GM23248 (cell line): ENCODE results near the gene PPP1R36. TPM values are rescaled to one million over a fixed set of nuclear protein-coding genes. Genes with fewer than 3 reads are reported as not detected.
"Not testable (repeated sequence)": the region's sequence is repeated elsewhere in the genome, so short reads cannot be mapped to it uniquely, and the experiment has no call there.

Experiments
- DNase-seq: peaks from one replicate; pipeline ENCODE4 v3.0.0-alpha.2; 2015
- H2AFZ ChIP-seq: fragments of 200-600 bp; sonication (generic); 2 replicates; pipeline ENCODE4 v1.6.1; 2016; ENCODE audit warnings: antibody characterized with exemption
- H3F3A ChIP-seq: fragments of 200-600 bp; sonication (generic); 2 replicates; pipeline ENCODE4 v1.6.1; 2016; ENCODE audit warnings: mild to moderate bottlenecking, antibody characterized with exemption, mixed run types; ENCODE audit not compliant: insufficient read depth
- H3K27ac ChIP-seq: fragments of 200-600 bp; sonication (generic); 2 replicates; pipeline ENCODE4 v1.5.1; 2016; ENCODE audit warnings: mild to moderate bottlenecking
- H3K27me3 ChIP-seq: fragments of 200-600 bp; sonication (generic); replicated peaks from 2 replicates; pipeline ENCODE4 v1.6.1; 2016; ENCODE audit warnings: mild to moderate bottlenecking; ENCODE audit not compliant: insufficient read depth
- H3K36me3 ChIP-seq: fragments of 200-600 bp; sonication (generic); 2 replicates; pipeline ENCODE4 v1.6.1; 2016; ENCODE audit warnings: low read depth, mild to moderate bottlenecking
- H3K4me1 ChIP-seq: fragments of 200-600 bp; sonication (generic); 2 replicates; pipeline ENCODE4 v1.6.1; 2016; ENCODE audit warnings: mild to moderate bottlenecking; ENCODE audit not compliant: insufficient read depth
- H3K4me2 ChIP-seq: fragments of 200-600 bp; sonication (generic); one replicate; pipeline ENCODE4 v1.6.1; 2016; ENCODE audit warnings: mild to moderate bottlenecking; ENCODE audit not compliant: unreplicated experiment
- H3K4me3 ChIP-seq: fragments of 200-600 bp; sonication (generic); 2 replicates; pipeline ENCODE4 v1.5.1; 2016; ENCODE audit warnings: mild to moderate bottlenecking
- H3K79me2 ChIP-seq: fragments of 200-600 bp; sonication (generic); 2 replicates; pipeline ENCODE4 v1.6.1; 2016; ENCODE audit warnings: mild to moderate bottlenecking; ENCODE audit not compliant: insufficient read depth
- H3K9ac ChIP-seq: fragments of 200-600 bp; sonication (generic); 2 replicates; pipeline ENCODE4 v1.6.1; 2016; ENCODE audit warnings: mild to moderate bottlenecking
- H3K9me2 ChIP-seq: fragments of 200-600 bp; sonication (generic); 2 replicates; pipeline ENCODE4 v1.6.1; 2016; ENCODE audit warnings: mixed run types, mild to moderate bottlenecking, moderate library complexity; ENCODE audit not compliant: insufficient read depth
- H3K9me3 ChIP-seq: fragments of 200-600 bp; sonication (generic); one replicate; pipeline ENCODE4 v1.6.1; 2017; ENCODE audit warnings: low read depth
- H4K20me1 ChIP-seq: fragments of 200-600 bp; sonication (generic); 2 replicates; pipeline ENCODE4 v1.6.0; 2016; ENCODE audit not compliant: insufficient read depth
- EZH2 ChIP-seq: fragments of 200-600 bp; sonication (generic); IDR thresholded peaks from 2 replicates; pipeline ENCODE4 v1.6.1; 2018; ENCODE audit warnings: antibody characterized with exemption, mild to moderate bottlenecking; ENCODE audit not compliant: insufficient read depth, poor library complexity, severe bottlenecking
- EZH2phosphoT487 ChIP-seq: fragments of 200-600 bp; sonication (generic); IDR thresholded peaks from 2 replicates; pipeline ENCODE4 v1.6.1; 2018; ENCODE audit warnings: antibody characterized with exemption, moderate library complexity, mild to moderate bottlenecking, low read depth; ENCODE audit not compliant: insufficient read depth
- WGBS, 2 experiments: methylation state at CpG; one replicate each; pipeline ENCODE4 v1.1.6; 2015 to 2017; ENCODE audit warnings: low lambda C conversion rate in 2 of 2, low coverage in 1 of 2; ENCODE audit errors: missing lambda C conversion rate in 2 of 2; 5-methylcytosine and 5-hydroxymethylcytosine counted together
- in situ Hi-C: fragments of 300-500 bp; cut with MboI; formaldehyde crosslinking; loops from 2 replicates; pipeline ENCODE4 v1.15.0; 2020
- polyA plus RNA-seq: library from polyadenylated mRNA; unstranded; fragments of >200 nt; fragmentation: Nextera tagmentation; extraction: Ambion mirVana; gene quantifications from 2 replicates; pipeline ENCODE4 v1.2.1, GENCODE V29; 2016
- total RNA-seq: library from RNA; depleted of rRNA; stranded (reverse); fragments of >200 nt; shearing (Covaris generic); gene quantifications from 2 replicates; pipeline ENCODE4 v1.2.3, GENCODE V29; 2014

PPP1R36 gene
- total and polyA plus RNA-seq, 2 experiments from 2014 or later, result 1.6 to 2.0 TPM

- no peaks in the 10 kb centered on the region for H3K9me3 ChIP-seq
- DNase-seq, result peak; percentile 63
- no peaks in the 10 kb centered on the region for H3K27me3 ChIP-seq
- no peaks in the 10 kb centered on the region for H3K9me2 ChIP-seq
- no peaks in the 10 kb centered on the region for H3K79me2 ChIP-seq
- peak overlapping the region; percentile 52 for H3K27ac ChIP-seq
- H3K4me3 ChIP-seq, result no peak overlapping the region
- peaks cover 28% of the 10 kb centered on the region for H3K4me1 ChIP-seq
- H3F3A ChIP-seq, result peaks cover 21% of the 10 kb centered on the region
- H2AFZ ChIP-seq, result peak overlapping the region; percentile 56
- H3K9ac ChIP-seq, result no peak overlapping the region
- no peak for TF ChIP-seq EZH2
- TF ChIP-seq EZH2phosphoT487, result no peak
- peak overlapping the region; percentile 30 for H3K4me2 ChIP-seq
- in situ Hi-C loops, result no loop called here
- no peaks in the 10 kb centered on the region for H4K20me1 ChIP-seq
- WGBS, 2 experiments, result 73 to 90% methylated on average over 1 of the region's 1 CpG
- no peaks in the 10 kb centered on the region for H3K36me3 ChIP-seq
These were observed 62.2 kb downstream of the PPP1R36 start for GRCh38 chr14:64612021-64612380.

- Histone ChIP-seq H3F3A (peaks cover 21% of the 10 kb centered on the region), H3K79me2 (no peaks in the 10 kb centered on the region), H3K9me3 (no peaks in the 10 kb centered on the region), H2AFZ (no peak overlapping the region), H3K4me3 (no peak overlapping the region), H3K9me2 (no peaks in the 10 kb centered on the region), H3K27me3 (no peaks in the 10 kb centered on the region), H4K20me1 (no peaks in the 10 kb centered on the region), H3K36me3 (no peaks in the 10 kb centered on the region), H3K4me1 (peaks cover 28% of the 10 kb centered on the region), H3K27ac (no peak overlapping the region), H3K4me2 (no peak overlapping the region), H3K9ac (no peak overlapping the region)
- 67 to 69% methylated on average over 2 of the region's 2 CpGs for WGBS, 2 experiments
- TF ChIP-seq EZH2, result no peak
- no peak for TF ChIP-seq EZH2phosphoT487
- no peak for DNase-seq
- in situ Hi-C loops, result no loop called here
These were observed 63.4 kb downstream of the PPP1R36 start for GRCh38 chr14:64612971-64613666.

- TF ChIP-seq EZH2phosphoT487, result no peak
- no peak for TF ChIP-seq EZH2
- H3K9me2 ChIP-seq, result no peaks in the 10 kb centered on the region
- H3K4me2 ChIP-seq, result no peak overlapping the region
- no peaks in the 10 kb centered on the region for H4K20me1 ChIP-seq
- H3K27ac ChIP-seq, result no peak overlapping the region
- no peaks in the 10 kb centered on the region for H3K27me3 ChIP-seq
- H3K9ac ChIP-seq, result no peak overlapping the region
- peaks cover 28% of the 10 kb centered on the region for H3K4me1 ChIP-seq
- no peaks in the 10 kb centered on the region for H3K79me2 ChIP-seq
- DNase-seq, result no peak
- no peak overlapping the region for H2AFZ ChIP-seq
- H3F3A ChIP-seq, result peaks cover 21% of the 10 kb centered on the region
- no peak overlapping the region for H3K4me3 ChIP-seq
- H3K9me3 ChIP-seq, result no peaks in the 10 kb centered on the region
- 83 to 90% methylated on average over 2 of the region's 2 CpGs for WGBS, 2 experiments
- no peaks in the 10 kb centered on the region for H3K36me3 ChIP-seq
- in situ Hi-C loops, result no loop called here
These were observed 64.4 kb downstream of the PPP1R36 start for GRCh38 chr14:64614166-64614565.

GRCh38 chr14:64614805-64615391, 65.1 kb downstream of the PPP1R36 start:
- no peak for DNase-seq
- Histone ChIP-seq H3K36me3 (no peaks in the 10 kb centered on the region), H3K9ac (no peak overlapping the region), H2AFZ (0 out of 2 replicates have a peak overlapping the region, but pooled peaks have one; percentile 18), H3K79me2 (no peaks in the 10 kb centered on the region), H3K4me1 (peaks cover 28% of the 10 kb centered on the region), H4K20me1 (no peaks in the 10 kb centered on the region), H3K9me2 (no peaks in the 10 kb centered on the region), H3K9me3 (no peaks in the 10 kb centered on the region), H3K4me3 (no peak overlapping the region), H3K4me2 (no peak overlapping the region), H3F3A (peaks cover 21% of the 10 kb centered on the region), H3K27me3 (no peaks in the 10 kb centered on the region), H3K27ac (no peak overlapping the region)
- in situ Hi-C loops, result no loop called here
- TF ChIP-seq EZH2phosphoT487 (no peak), EZH2 (no peak)
- WGBS, 2 experiments, result 83 to 91% methylated on average over 7 of the region's 7 CpGs

- H3K9me3 ChIP-seq, H3K4me1 ChIP-seq, in situ Hi-C loops, H2AFZ ChIP-seq, H3K36me3 ChIP-seq, H3F3A ChIP-seq, H3K4me2 ChIP-seq, H3K27ac ChIP-seq, H3K4me3 ChIP-seq, H4K20me1 ChIP-seq, H3K27me3 ChIP-seq, H3K9me2 ChIP-seq, H3K79me2 ChIP-seq, H3K9ac ChIP-seq: not testable (repeated sequence)
- 77 to 80% methylated on average over 8 of the region's 8 CpGs for WGBS, 2 experiments
- DNase-seq, result peak; percentile 22
These were observed 68.2 kb downstream of the PPP1R36 start for GRCh38 chr14:64617872-64618408.
